Nucleus accumbens (tissue), 56 donors: ENCODE results near the gene CACNB1.
"Not testable (repeated sequence)": the region's sequence is repeated elsewhere in the genome, so short reads cannot be mapped to it uniquely, and the experiment has no call there.

Experiments used
- DNase-seq, 56 donors: peaks; one replicate each; lab custom pipeline; 2025; lab: John Stamatoyannopoulos, UW

The CACNB1 gene

DNA sequence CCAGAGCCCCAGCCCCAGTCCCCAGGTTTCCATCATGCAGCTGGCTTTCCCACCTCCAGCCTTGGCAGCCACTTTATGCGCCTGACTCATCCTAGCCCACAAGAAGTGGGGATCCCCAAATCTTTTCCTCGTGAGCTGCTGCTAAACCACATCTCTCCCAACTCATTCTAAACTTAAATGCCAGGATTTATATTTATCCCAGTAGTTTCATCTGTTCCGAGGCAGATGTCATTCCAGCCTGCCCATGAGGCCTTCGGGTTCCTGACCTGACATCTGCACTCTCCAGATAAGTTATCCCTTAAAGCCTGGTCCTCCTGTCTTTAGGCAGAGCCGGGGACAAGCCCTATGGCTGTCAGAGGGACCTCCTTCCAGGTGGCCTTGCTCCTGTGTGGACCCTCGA is 62.6 kb downstream of the CACNB1 start:
- no peak for DNase-seq

DNA sequence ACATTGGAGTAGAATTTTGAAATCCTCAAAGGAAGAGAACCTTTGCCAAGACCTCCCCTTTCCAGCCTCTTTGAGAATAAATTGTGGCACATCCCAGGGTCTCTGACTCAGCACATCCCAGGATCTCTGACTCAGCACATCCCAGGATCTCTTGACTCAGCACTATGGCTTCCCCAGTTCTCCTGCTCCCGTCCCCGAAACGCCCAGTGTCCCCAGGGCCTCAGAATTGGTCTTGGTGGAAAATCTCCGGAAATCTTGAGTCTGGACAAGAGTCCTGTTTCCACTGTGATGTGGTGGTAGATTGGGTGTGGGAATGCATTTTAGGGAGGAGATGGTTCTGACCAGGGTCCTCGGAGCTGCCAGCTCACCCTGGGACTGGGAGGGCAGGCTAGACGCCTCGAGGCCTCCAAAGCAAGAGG is 65.3 kb downstream of the CACNB1 start:
- no peak for DNase-seq

DNA sequence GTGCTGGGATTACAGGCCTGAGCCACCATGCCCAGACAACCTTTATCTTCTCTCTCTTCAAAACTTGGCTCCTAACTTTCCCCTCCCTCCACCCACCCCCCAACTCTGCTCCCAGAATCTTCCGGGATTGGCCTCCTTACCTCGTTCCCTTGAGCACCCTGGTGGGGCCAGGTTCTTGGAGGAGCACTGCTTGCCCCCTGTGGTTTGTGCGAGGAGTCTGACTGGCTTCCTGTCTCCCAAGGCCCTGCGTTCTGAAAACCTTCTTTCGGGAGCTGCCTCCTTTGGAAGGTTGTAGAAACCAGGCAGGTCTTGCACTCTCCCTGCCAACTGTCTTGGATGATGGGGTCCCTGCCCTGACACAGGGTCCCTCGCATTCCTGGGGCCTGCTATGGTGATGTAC is 65.9 kb downstream of the CACNB1 start:
- DNase-seq = no peak

DNA sequence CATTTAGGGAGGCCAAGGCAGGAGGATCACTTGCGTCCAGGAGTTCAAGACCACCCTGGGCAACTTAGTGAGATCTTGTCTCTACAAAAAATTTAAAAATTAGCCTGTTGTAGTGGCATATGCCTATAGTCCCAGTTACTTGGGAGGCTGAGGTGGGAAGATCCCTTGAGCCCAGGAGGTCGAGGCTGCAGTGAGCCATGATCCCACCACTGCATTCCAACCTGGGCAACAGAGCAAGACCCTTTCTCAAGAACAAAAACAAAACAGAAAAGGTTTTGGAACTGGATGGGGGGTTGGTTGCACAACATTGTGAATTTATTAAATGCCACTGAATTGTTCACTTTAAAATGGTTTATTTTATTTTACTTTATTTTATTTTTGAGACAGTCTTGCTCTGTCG is 67.3 kb downstream of the CACNB1 start:
- no peak for DNase-seq

DNA sequence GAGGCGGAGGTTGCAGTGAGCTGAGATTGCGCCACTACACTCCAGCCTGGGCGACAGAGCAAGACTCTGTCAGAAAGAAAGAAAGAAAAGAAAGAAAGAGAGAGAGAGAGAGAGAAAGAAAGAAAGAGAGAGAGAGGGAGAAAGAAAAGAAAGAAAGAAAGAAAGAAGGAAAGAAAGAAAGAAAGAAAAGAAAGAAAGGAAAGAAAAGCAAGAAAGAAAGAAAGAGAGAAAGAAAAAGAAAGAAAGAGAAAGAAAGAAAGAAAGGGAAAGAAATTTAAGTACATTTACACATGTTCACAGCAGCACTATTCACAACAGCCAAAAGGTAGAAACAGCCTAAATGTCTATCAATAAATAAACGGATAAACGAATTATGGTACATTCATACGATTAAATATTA is 67.9 kb downstream of the CACNB1 start:
- not testable (repeated sequence) for DNase-seq

DNA sequence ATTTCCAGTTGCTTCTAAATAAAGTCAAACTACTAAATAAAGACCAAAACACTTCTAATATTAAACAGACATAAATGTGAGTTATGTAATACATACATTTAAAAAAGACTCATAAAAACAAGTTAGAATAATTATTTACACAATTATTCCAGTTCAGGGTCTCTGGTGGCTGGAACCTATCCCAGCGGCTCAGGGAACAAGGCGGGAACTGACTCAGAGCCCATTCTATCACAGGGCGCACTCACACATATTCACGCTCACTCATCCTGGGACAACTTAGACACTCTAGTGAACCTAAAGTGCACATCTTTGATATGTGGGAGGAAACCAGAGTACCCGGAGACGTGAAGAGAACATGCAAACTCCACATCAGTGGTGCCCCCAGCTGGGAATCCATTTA is 71.0 kb downstream of the CACNB1 start:
- DNase-seq = no peak

DNA sequence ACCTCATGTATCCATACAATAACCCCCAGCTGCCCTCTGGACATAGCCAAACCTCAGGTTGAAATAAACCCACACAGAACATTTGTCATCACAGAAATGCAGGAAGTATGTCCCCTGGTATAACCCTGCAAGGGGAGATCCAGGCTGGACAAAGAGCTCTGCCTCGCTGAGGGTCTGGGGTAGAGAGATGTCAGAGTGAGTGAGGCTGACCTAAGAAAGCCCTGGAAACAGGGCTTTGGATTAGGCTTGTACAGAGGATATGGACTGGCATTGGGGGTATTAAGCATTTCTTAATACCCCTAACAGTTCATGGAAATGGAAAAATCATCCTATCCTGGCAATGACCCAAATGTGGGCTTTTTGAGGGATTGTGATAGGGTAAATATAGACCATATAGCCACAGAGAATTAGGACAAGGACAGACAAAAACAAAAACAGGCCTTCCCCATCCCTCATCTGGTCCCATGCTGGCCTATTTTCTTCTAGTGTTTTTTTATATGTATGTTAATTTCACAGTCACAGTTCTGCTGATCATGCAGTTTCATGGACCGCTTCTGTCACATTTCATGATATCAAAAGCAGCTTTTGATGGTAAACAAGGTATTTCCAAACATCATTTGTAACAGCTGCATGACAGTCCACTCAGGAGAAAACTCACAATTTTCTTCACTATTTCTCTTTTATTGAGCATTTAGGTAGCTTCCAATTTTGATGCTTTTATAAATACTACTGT is 72.2 kb downstream of the CACNB1 start:
- no peak for DNase-seq

DNA sequence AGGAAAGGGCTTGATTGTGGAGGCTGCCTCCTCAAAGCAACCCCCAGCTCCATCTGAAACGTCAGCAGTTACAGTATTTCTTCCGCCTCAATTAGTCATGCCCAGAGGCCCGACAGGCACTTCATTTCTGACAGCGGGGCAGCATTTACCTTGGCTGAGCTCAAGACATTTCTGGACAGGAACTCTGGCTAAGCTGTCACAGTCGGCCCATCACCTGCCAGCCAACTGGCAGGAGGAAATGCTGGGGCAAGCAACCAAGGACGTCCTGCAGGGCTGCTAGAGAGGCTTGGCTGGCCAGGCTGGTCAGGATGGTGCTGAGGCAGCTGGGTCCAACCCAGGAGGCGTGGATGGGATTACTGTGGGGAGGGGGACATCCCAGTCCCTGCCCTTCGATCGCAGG is 73.8 kb downstream of the CACNB1 start:
- DNase-seq = peak in 3 of 56 donors; percentile 15
